Activated CD8-positive, alpha-beta memory T cell treated with anti-CD3 and anti-CD28 coated beads, Interleukin-2, amount 50 U/mL, for 48 hours (primary cell): ENCODE results near the gene HACD1.

Experiments
- DNase-seq: peaks from one replicate; pipeline ENCODE4 v3.0.0-alpha.2; 2020

Gene HACD1, protein sequence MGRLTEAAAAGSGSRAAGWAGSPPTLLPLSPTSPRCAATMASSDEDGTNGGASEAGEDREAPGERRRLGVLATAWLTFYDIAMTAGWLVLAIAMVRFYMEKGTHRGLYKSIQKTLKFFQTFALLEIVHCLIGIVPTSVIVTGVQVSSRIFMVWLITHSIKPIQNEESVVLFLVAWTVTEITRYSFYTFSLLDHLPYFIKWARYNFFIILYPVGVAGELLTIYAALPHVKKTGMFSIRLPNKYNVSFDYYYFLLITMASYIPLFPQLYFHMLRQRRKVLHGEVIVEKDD

DNA sequence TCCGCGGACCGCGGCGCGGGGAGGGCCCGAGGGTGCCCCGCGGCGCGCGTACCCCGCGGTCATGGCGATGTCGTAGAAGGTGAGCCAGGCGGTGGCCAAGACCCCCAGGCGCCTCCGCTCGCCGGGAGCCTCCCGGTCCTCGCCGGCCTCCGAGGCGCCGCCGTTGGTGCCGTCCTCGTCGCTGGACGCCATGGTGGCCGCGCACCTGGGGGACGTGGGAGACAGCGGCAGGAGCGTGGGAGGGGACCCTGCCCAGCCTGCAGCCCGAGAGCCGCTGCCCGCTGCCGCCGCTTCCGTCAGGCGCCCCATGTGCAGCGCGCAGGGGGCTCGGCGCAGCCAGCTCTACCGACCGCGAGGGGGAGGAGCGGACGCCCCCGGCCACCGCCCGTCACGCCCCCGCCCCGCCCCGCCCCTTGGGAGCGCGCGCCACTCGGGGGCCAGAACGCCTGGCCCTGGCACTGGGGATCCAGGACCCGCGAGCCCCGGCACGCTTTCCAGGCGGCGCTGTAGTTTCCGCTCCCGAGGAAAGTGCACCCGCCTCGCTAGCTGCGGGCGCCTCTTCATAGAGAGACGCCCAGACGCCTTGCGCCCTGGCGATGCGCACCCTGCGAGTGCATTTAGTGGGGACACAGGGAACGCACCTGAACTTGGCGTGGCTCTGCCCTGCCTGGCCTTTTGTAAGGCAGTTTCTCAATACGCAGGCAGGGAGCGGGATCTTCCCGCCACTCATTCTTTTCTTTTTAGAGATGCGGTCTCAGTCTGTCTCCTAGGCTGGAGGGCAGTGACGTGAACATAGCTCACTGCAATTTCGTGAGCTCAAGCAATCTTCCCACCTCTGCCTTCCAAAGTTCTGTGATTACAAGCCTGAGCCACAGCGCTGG, at the start of gene HACD1:
Gene HACD1, minus strand, starts transcription at position 344 of the 881 bp plus-strand sequence. Its CDS starts 35 bp downstream, at position 309.
- DNase-seq, result peak; percentile 78

- no peak for DNase-seq
These were observed 48.6 kb upstream of the HACD1 start for GRCh38 chr10:17665747-17666146.

- no peak for DNase-seq
These were observed 46.3 kb upstream of the HACD1 start for GRCh38 chr10:17663450-17663849.

GRCh38 chr10:17662193-17663138, 45.3 kb upstream of the HACD1 start:
- no peak for DNase-seq

GRCh38 chr10:17661510-17661909, 44.3 kb upstream of the HACD1 start:
- no peak for DNase-seq

DNA sequence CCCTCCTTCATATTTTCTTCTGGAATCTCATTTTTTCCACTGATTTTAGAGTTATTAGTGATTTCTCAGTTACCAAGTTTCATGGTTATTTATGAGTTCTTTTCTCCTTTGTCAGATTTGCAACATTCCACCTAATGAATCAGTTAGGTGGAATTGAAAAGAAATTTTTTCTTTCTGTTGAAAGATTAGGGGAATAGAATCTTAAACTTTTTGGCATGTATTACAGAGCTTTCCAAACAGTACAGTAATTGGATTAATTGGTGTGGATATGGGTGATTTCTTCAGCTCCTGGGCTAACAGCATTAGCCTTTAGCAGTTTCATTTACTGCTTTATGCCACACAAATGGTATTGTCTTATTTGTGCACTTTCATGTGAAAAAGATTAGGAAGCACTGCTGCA, 43.7 kb upstream of the HACD1 start:
- DNase-seq, result no peak

DNA sequence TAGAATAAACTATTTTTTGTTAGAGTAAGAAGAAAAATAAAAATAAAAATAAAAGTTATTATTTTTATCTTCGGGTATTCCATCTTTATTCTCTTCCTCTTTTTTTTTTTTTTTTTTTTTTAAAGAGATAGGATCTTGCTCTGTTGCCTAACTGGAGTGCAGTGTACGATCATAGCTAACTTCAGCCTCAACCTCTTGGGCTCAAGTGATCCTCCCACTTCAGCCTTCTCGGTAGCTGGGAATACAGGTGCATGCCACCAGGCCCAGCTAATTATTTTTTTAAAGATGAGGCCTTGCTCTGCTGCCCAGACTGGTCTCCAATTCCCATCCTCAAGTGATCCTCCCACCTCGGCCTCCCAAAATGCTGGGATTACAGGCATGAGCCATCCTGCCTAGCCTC, 42.2 kb upstream of the HACD1 start:
- no peak for DNase-seq

DNA sequence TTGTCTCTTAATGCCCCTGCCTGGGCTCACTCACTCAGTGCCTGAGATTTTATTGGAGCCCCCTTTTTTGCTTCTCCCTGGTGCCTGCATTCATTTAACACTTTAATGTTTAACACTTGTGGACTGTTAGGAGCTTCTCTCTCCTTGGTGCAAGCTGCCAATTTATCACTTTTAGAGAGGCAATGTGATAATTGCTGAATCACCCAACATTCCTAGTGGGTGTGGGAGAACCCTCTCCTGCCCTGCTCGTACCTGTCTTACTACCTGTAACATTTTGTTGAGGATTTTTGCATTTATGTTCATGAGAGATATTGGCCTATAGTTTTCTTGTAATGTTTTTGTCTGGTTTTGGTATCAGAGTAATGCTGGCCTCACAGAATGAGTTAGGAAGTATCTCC, 39.9 kb upstream of the HACD1 start:
- DNase-seq, result no peak

DNA sequence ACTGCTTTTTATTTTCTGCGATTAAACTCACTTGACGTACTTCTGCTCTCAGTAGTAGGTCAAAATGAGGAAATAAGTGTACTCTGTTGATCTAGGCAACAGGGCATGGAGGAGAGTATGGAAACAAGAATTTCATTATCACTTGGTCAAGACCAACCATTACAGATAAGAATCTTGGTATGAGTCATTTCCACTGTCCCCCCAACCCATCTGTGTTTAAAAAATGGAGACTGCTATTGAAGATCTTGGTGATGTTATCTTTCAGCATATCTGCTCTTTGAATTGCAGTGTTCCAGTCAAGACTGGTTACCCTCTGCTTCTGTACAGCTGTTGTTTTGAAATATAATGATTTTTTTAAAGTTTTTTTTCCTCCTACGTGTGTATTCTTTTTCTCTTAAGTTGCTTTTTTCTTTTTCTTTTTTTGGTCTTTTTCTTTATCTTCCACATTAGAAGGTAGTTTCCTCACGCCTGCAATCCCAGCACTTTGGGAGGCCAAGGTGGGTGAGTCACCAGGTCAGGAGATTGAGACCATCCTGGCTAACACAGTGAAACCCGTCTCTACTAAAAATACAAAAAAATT, 38.5 kb upstream of the HACD1 start:
- no peak for DNase-seq

DNA sequence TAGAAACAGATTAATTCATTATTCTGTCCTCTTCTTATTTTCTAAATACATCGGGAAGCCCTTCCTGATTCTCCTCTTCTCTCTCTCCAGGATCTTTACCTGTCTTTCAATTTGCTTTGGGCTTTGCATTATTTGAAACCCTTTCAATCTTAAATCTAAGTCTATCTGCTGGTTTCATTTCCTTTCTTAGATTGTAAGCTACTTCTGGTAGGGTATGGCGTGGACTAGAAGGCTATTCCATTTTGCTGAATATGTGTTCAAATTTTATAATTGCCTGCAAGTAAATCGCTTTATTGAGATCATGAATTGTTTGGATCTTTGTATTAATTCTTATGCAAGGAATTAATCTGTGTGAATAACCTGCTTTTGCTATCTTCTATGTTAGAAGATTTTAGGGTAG, 37.8 kb upstream of the HACD1 start:
- DNase-seq, result no peak

GRCh38 chr10:17652585-17652984, 35.4 kb upstream of the HACD1 start:
- no peak for DNase-seq

DNA sequence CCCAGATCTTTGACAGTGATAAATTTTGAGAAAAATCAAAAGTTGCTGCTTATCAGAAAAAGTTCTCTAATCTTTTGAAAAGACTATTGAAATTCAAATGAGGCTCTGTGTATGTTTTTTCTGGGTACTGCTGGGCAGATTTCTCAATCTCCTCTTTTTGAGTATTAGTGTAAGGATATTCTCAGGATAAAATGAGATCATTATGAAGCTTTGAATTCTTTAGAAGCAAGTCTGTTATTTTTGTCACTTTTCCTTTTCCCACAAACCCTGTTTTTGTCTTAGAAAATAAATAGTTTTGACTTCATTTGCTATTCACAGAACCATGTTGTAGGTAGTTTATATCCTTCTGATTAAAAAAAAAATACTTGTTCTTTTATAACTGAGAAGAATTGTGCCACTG, 34.7 kb upstream of the HACD1 start:
- DNase-seq, result no peak

- no peak for DNase-seq
These were observed 33.2 kb upstream of the HACD1 start for GRCh38 chr10:17650416-17650815.

- DNase-seq, result no peak
These were observed 32.7 kb upstream of the HACD1 start for GRCh38 chr10:17649836-17650235.

- DNase-seq, result no peak
These were observed 31.9 kb upstream of the HACD1 start for GRCh38 chr10:17649052-17649451.

- peak; percentile 82 for DNase-seq
These were observed 31.3 kb upstream of the HACD1 start for GRCh38 chr10:17648243-17649035.

DNA sequence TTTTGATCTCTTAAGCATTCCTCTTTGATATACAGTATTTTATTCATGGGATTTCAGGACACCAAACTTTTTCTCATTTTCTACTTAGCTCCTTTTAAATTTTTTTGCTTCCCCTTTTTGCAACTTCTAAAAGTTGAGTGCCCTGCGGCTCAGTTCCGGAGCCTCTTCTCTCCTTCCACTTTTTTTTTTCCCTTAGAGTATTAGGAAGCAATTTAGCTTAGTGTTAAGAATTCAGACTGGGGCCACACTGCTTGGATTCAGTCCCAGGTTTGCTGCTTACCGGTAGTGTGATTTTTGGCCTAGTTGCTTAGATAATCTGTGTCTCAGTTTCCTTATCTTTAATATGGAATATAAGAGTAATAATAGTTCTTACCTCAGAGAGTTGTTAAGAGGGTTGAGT, 30.2 kb upstream of the HACD1 start:
- no peak for DNase-seq

GRCh38 chr10:17645621-17646345, 28.6 kb upstream of the HACD1 start:
- no peak for DNase-seq

GRCh38 chr10:17644485-17644943, 27.3 kb upstream of the HACD1 start:
- no peak for DNase-seq

GRCh38 chr10:17643755-17644484, 26.7 kb upstream of the HACD1 start, which contains the start of gene STAM:
TSS of gene STAM (plus strand) at chr10:17644151. CDS start at chr10:17644340, 189 bp downstream.
- peak; percentile 95 for DNase-seq
